Measurements from ENCODE around the gene TANC1.

The TANC1 gene

GRCh38 chr2:159066541-159067156 lies 98.2 kb downstream of the TANC1 start:
- DNase-seq: no peak

DNA sequence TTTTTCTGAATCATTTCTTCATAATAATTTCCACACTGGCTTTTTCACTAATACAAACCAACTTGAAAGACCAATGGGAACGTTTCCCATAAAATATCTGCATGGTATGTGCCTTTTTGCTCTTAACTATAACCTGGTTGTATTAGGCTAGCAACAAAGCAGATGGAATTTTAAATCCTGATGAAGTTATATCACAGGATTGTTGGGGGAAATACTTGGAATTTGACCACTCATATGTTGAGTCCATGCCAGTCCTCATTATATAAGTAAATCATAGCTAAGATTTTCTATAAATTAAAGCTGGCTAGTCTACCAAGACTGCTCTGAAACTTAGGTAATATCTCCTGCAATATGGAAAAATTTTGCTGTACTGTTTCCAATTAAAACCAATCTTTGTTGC lies 99.5 kb downstream of the TANC1 start:
- no peak for DNase-seq

- no peak for DNase-seq
Measured at GRCh38 chr2:159069229-159069628, 100.8 kb downstream of the TANC1 start.

DNA sequence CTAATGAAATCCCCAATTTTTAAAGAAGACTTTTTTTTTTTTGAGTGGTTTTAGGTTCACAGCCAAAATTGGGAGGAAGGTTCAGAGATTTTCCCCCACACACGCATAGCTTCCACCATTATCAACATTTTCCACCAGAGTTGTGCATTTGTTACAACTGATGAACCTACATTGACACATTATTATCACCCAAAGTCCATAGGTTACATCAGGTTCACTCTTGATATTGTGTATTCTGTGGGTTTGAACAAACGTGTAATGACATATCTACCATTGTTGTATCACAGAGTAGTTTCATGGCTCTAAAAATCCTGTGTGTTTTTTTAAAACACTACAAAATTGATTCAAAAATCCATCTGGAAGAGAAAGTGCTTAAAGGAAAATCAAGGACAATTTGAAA lies 101.8 kb downstream of the TANC1 start:
- no peak for DNase-seq

DNA sequence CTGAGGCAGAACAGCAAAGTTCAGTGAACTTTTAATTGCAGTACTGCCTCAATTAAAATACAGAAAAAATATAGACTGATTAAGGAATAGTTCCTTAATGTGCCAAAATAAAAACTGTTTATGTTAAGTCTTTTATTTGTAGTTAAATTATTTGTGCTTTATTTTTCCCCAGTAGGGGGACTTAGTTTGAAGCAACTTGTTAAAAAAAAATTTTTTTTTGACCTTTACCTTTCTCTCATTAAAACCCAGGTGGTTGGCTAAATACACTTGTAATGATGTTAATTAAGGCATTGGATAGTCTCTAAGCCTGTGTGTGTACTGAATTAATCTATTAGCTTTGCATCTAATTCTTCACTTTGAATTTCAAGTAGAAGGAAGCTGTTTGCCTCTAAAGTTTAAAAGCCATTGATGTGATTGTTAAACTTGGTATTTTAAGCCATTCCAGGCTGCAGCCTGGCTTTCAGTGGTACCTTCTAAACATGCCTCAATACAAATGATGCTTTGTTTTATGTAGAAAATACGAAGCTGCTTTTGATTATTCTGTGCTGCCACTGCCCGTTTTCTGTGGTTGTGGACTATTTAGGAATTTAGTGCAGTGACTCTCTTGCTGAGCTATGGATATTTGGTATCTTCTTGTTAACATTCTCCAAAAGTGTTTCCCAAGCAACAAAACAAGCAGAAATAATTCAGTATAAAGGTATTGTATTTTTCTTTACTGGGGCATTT lies 102.9 kb downstream of the TANC1 start:
- DNase-seq: no peak

DNA sequence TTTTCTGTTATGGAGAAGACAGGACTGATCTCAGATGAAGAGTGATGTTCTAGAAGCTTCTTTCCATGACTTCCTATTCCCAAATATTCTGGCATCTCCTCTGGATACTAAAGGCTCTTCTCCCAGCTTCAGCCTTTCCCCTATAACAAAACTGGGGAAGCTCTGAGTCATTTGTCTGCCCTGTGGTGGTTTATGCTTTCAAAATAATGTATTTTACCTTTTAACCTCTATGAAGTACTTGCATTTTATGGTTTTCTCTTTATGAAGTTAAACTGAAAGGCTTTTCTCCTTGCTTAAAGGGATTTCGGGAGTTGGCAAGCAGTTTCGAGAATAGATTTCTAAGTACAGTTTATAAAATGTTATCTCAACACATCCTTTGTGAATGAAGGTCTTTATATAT lies 104.4 kb downstream of the TANC1 start:
- no peak for DNase-seq

DNA sequence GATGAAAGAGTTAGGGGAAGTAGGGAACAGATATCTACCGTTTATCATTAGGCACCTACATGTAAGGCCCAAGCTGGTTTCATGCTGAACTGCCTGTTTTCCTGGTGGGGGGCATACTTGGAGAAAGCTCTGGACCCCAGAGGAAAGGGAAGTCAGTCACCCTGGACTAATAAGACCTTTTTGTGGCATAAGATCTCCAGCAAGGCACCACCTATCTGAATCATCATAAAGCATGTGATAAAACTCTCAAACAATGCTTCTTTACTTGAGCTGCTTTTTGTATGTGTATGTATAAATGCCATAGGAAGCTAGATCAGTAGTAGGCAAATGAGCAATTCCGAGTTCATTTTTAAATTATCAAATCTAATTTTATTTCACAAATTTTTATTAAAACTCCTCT lies 104.8 kb downstream of the TANC1 start:
- no peak for DNase-seq

- no peak for DNase-seq
Measured at GRCh38 chr2:159074605-159075004, 106.2 kb downstream of the TANC1 start.

DNA sequence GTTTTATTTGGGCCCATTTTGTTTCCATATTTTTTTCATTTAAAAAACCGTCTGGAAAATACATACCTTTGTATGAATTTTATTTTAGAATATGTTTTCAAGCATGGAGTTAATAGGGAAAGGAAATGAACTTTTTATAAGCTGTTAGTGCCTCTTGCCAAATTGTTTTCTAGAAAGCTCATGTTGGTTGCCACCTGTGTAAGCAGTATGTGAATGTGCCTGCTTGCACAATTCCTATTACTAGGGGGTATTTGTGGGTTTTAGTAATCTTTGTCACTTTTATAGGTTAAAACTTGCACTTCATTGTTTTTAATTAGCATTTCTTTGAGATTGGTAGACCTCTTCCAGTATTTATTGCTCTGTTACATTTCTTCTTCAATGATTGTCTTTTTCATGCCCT lies 107.3 kb downstream of the TANC1 start:
- DNase-seq: no peak

GRCh38 chr2:159076241-159076640 lies 107.8 kb downstream of the TANC1 start:
- no peak for DNase-seq

DNA sequence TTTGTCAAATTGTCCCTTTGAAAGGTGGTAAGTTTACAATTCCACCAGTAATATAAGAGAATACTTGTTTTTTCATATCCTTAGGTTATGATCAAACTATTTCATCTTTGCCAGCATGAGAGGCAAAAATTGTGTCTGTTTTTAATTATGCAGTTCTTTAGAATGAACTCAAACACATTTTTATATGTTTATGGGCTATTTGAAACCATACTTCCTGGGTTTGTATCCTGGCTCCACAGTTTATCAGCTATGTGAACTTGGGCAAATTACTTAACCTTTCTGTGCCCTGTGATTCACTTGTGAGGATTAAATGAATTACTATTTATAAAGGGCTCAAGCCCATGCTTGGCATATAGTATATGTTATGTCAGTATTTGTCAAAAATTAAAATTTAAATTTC lies 109.4 kb downstream of the TANC1 start:
- DNase-seq: no peak

DNA sequence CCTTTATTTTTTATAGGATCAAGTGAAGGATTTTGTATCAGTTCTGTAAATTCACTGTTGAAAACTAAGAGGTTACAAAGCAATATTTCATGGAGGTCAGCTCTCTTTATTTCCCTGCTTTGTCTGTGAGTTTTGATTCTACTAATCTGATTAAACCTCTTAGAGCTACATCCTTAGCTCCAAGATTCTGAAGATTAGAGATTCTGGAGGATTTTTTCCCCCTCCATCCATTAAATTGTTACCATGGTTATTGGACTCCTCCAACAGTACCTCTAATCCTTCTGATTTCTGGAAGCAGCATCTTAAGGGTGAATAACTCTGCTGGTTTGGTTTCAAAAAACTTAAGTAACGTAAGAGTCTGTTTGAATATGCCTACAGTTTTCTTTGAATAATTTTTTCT lies 110.0 kb downstream of the TANC1 start:
- DNase-seq: no peak

- no peak for DNase-seq
Measured at GRCh38 chr2:159080641-159081040, 112.2 kb downstream of the TANC1 start.

GRCh38 chr2:159082119-159082518 lies 113.7 kb downstream of the TANC1 start:
- no peak for DNase-seq

GRCh38 chr2:159084384-159085370 lies 116.2 kb downstream of the TANC1 start:
- DNase-seq: no peak

DNA sequence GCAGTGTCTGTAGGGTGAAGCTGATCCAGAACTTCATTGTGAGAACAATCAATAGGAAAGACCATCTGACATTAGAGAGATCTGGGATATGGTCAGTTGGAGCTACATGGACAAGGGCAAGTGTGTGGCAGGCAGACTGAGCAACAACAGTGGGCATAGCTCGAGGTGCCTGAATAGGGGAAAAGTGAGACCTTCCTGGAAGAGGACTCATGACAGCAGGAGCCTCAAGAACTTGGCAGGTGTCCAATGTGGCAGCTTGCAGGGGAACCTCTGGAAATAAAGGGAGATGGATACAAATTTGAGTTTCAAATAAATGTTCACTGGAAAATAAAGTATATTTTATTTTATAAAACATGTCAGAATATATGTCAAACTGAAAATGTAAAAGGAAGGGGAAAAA lies 117.9 kb downstream of the TANC1 start:
- no peak for DNase-seq

GRCh38 chr2:159086826-159087225 lies 118.4 kb downstream of the TANC1 start:
- DNase-seq: no peak

GRCh38 chr2:159088906-159089305 lies 120.5 kb downstream of the TANC1 start:
- no peak for DNase-seq

DNA sequence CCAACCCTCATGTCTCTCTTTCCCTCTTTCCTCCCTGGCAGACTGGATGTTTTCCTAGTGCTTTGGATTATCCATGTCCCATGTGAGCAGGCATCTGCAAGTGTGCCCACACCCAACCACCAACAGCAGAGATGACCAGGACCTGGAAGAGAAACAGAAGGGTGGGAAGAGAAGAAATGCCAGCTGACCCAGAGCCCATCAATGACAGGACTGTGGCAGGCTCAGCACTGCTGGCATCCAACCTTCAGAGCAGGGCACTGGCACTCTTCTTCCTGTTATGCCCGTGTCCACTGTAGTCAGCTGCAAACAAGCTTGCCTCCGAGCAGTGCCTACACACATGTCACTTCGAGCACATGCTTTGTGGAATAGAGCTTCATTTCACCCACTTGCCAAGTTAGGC lies 121.1 kb downstream of the TANC1 start:
- no peak for DNase-seq

DNA sequence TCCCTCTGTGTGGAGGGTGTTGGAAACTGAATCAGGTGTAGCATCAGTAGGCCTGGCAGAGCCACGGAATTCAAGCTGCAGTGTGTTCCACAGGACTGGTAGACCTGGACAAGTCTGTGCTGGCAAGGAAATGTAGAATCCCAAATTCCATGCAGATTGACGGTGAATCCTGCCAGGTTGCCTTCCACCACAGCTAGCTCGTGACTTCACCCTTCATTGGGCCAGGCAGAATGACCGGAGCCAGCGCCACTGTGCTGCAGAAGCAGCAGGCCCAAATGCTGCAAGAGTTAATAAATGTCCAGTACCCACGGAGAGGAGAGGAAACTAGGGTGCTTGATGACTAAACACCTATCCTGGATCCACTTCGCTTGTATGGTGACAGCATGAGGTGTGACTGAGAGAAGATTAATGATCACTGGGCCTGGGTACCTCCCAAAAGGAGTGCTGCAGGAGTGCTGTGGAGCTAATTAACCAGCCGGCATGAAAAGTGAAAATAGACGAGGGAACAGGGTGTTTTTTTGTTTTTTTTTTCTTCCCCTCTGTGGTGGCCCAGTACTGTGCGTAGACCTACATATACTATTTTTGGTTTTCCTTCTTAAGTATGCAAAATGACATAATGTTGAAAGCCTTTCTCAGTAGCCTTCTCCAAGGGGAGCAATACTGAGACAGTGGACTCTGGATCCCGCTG lies 122.2 kb downstream of the TANC1 start:
- DNase-seq: no peak

DNA sequence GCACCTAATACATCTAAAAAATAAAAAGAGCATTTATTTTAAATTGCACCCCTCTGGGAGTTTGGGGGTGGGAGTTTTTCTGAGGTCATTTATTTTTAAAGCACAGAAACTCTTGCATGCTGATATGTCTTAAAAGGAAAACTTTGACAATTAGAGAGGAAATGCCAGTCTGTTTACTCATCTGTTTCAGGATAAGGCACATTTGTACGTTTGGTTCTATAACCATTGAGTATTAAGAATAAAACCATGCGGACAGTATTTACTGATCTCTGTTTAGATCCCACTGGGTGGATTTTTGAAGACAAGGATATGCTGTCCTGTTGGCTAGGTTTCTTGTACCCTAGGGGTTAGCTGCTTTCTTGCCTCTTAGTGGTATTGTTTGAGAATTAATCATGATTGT lies 122.9 kb downstream of the TANC1 start:
- DNase-seq: no peak

DNA sequence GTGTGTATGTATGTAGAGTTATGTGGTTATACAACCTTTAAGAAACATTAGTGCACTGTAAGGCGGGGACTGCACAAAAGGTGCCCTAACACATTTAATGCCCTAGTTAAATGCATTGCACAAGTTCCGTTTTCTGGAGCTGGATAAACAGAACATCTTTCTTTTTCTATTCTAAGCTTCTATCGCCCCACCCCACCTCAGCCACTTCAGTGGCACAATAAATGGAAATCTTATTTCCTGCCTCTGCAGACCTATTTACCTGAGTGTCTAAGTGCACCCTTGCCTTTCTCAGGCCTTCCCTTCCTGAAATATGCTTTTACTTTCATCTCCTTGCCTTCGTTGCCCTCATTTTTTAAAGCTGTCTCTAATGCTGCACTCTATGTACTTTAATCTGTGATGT lies 123.5 kb downstream of the TANC1 start:
- no peak for DNase-seq

- no peak for DNase-seq
Measured at GRCh38 chr2:159093497-159093896, 125.1 kb downstream of the TANC1 start.
